Thoracic aorta (tissue), 2 donors: ENCODE data around the gene SLC24A3. TPM values are rescaled to one million over a fixed set of nuclear protein-coding genes. Genes with fewer than 3 reads are reported as not detected.
"Not testable (repeated sequence)": the region's sequence is repeated elsewhere in the genome, so short reads cannot be mapped to it uniquely, and the experiment has no call there.

Experiments used
- ATAC-seq: fragments of 150-250 bp; one replicate; pipeline ENCODE4 v1.8.0; 2017; ENCODE audit warnings: low read depth; ENCODE audit not compliant: insufficient number of reproducible peaks, low FRiP score
- DNase-seq: peaks from one replicate; pipeline ENCODE4 v3.0.0-alpha.2; 2020; ENCODE audit warnings: low spot score
- H3K27ac ChIP-seq, 2 donors: fragments of 200-600 bp; sonication (generic); 1 replicate in 1 of 2; 2 replicates in 1 of 2; pipeline ENCODE4 v1.5.1; 2016; ENCODE audit warnings: mild to moderate bottlenecking in 2 of 2, moderate library complexity in 2 of 2
- H3K27me3 ChIP-seq: fragments of 200-600 bp; sonication (generic); replicated peaks from 2 replicates; pipeline ENCODE4 v1.6.0; 2016; ENCODE audit warnings: mild to moderate bottlenecking; ENCODE audit not compliant: insufficient read depth
- H3K36me3 ChIP-seq: fragments of 200-600 bp; sonication (generic); one replicate; pipeline ENCODE4 v1.5.1; 2016
- H3K4me1 ChIP-seq, 2 donors: fragments of 200-600 bp; sonication (generic); 1 replicate in 1 of 2; 2 replicates in 1 of 2; pipeline versions ENCODE4 v1.5.1 to v1.6.0; 2016; ENCODE audit warnings: low read depth in 2 of 2, mild to moderate bottlenecking in 1 of 2; ENCODE audit not compliant: control insufficient read depth in 1 of 2
- H3K4me3 ChIP-seq: fragments of 200-600 bp; sonication (generic); 2 replicates; pipeline ENCODE4 v1.5.1; 2016; ENCODE audit warnings: mild to moderate bottlenecking
- H3K9me3 ChIP-seq: fragments of 200-600 bp; sonication (generic); 2 replicates; pipeline ENCODE4 v1.5.1; 2016
- CTCF ChIP-seq: fragments of 200-600 bp; sonication (generic); IDR thresholded peaks from one replicate; pipeline ENCODE4 v1.5.1; 2019; ENCODE audit warnings: antibody characterized with exemption
- total RNA-seq, 2 donors: library from RNA; depleted of rRNA; stranded (reverse); fragments of >200 nt; gene quantifications; one replicate each; pipeline versions ENCODE4 v1.1.0 to v1.2.3, GENCODE V29; 2016

The SLC24A3 gene
- total RNA-seq, 2 donors from 2014 or later = 8.3 to 31.4 TPM

- Histone ChIP-seq H3K36me3 (no peaks in the 10 kb centered on the region), H3K4me1 (no peaks in the 10 kb centered on the region), H3K27me3 (no peaks in the 10 kb centered on the region), H3K9me3 (no peaks in the 10 kb centered on the region), H3K4me3 (no peak overlapping the region), H3K27ac (no peak overlapping the region)
- no peak for ATAC-seq
- no peak for TF ChIP-seq CTCF
- no peak for DNase-seq
Observed at GRCh38 chr20:19626896-19627295, 414.5 kb downstream of the SLC24A3 start.

GRCh38 chr20:19628570-19629134, 416.2 kb downstream of the SLC24A3 start:
- Histone ChIP-seq H3K9me3 (no peaks in the 10 kb centered on the region), H3K4me3 (no peak overlapping the region), H3K27me3 (no peaks in the 10 kb centered on the region), H3K36me3 (no peaks in the 10 kb centered on the region), H3K27ac (no peak overlapping the region), H3K4me1 (no peaks in the 10 kb centered on the region)
- ATAC-seq (no peak), DNase-seq (no peak)
- TF ChIP-seq CTCF = no peak

- H3K36me3 ChIP-seq = no peaks in the 10 kb centered on the region
- no peaks in the 10 kb centered on the region for H3K4me1 ChIP-seq
- no peak for TF ChIP-seq CTCF
- no peaks in the 10 kb centered on the region for H3K27me3 ChIP-seq
- ATAC-seq (no peak), DNase-seq (no peak)
- no peaks in the 10 kb centered on the region for H3K9me3 ChIP-seq
- H3K27ac ChIP-seq = no peak overlapping the region
- no peak overlapping the region for H3K4me3 ChIP-seq
Observed at GRCh38 chr20:19631410-19631809, 419.0 kb downstream of the SLC24A3 start.

GRCh38 chr20:19633985-19634384, 421.5 kb downstream of the SLC24A3 start:
- no peak for TF ChIP-seq CTCF
- Histone ChIP-seq H3K36me3 (no peaks in the 10 kb centered on the region), H3K9me3 (no peaks in the 10 kb centered on the region), H3K27me3 (no peaks in the 10 kb centered on the region), H3K27ac (no peak overlapping the region), H3K4me1 (no peaks in the 10 kb centered on the region), H3K4me3 (no peak overlapping the region)
- no peak for ATAC-seq
- no peak for DNase-seq

GRCh38 chr20:19639471-19640045, 427.1 kb downstream of the SLC24A3 start:
- not testable (repeated sequence) for H3K27me3 ChIP-seq, H3K27ac ChIP-seq, H3K36me3 ChIP-seq, H3K9me3 ChIP-seq, H3K4me3 ChIP-seq, H3K4me1 ChIP-seq, ATAC-seq, DNase-seq

- no peaks in the 10 kb centered on the region for H3K36me3 ChIP-seq
- H3K4me3 ChIP-seq = no peak overlapping the region
- TF ChIP-seq CTCF = no peak
- no peak overlapping the region for H3K27ac ChIP-seq
- H3K4me1 ChIP-seq = no peaks in the 10 kb centered on the region
- no peaks in the 10 kb centered on the region for H3K9me3 ChIP-seq
- no peak for ATAC-seq
- no peak for DNase-seq
- no peaks in the 10 kb centered on the region for H3K27me3 ChIP-seq
Observed at GRCh38 chr20:19642860-19643259, 430.4 kb downstream of the SLC24A3 start.
